GM19240 (cell line): ENCODE measurements around the gene SPG21.
A peak's percentile ranks its signal among the peaks of the same experiment; 100 is the strongest.

Experiments used
- DNase-seq: peaks from one replicate; pipeline ENCODE4 v3.0.0; 2011; ENCODE audit warnings: low spot score; ENCODE audit not compliant: insufficient read length

The SPG21 gene

GRCh38 chr15:64942356-64942755 is 47.4 kb downstream of the SPG21 start:
- DNase-seq, result no peak

GRCh38 chr15:64938192-64938591 is 51.5 kb downstream of the SPG21 start:
- no peak for DNase-seq

GRCh38 chr15:64934023-64934422 is 55.7 kb downstream of the SPG21 start:
- DNase-seq, result no peak

- no peak for DNase-seq
These were observed 58.3 kb downstream of the SPG21 start for GRCh38 chr15:64931381-64931780.

- no peak for DNase-seq
These were observed 58.8 kb downstream of the SPG21 start for GRCh38 chr15:64930778-64931371.

GRCh38 chr15:64930019-64930652 is 59.6 kb downstream of the SPG21 start:
- DNase-seq, result peak; percentile 62

GRCh38 chr15:64928626-64929220 is 61.0 kb downstream of the SPG21 start:
- no peak for DNase-seq

GRCh38 chr15:64926661-64927060 is 63.1 kb downstream of the SPG21 start:
- DNase-seq, result no peak

- no peak for DNase-seq
These were observed 64.1 kb downstream of the SPG21 start for GRCh38 chr15:64925335-64926330.

- no peak for DNase-seq
These were observed 66.2 kb downstream of the SPG21 start for GRCh38 chr15:64923546-64923945.

- DNase-seq, result no peak
These were observed 68.0 kb downstream of the SPG21 start for GRCh38 chr15:64921711-64922110.

- DNase-seq, result no peak
These were observed 70.0 kb downstream of the SPG21 start for GRCh38 chr15:64919721-64920120.

GRCh38 chr15:64917211-64917610 is 72.5 kb downstream of the SPG21 start:
- DNase-seq, result no peak

- DNase-seq, result no peak
These were observed 73.3 kb downstream of the SPG21 start for GRCh38 chr15:64916365-64916764.

GRCh38 chr15:64915518-64916227 is 74.0 kb downstream of the SPG21 start:
- DNase-seq, result no peak
